WTC11 (cell line): ENCODE data around the gene ISG20. TPM values are rescaled to one million over a fixed set of nuclear protein-coding genes. Genes with fewer than 3 reads are reported as not detected.

Experiments
- ATAC-seq: fragments of 200-7000 bp; cut with Tn5 transposase; 2 replicates; pipeline ENCODE4 v1.10.0; 2021; ENCODE audit warnings: mild to moderate bottlenecking, moderate library complexity
- CTCF ChIA-PET: fragments of 300-600 bp; sonication (Branson Sonifier 250); formaldehyde crosslinking; loops from one replicate; lab custom pipeline; 2021; ENCODE audit warnings: antibody characterized with exemption; lab: Charles Lee
- POLR2A ChIA-PET: fragments of 350-600 bp; sonication (Branson Sonifier 250); formaldehyde crosslinking; loops from one replicate; lab custom pipeline; 2021; ENCODE audit warnings: antibody characterized with exemption; lab: Charles Lee
- DNase-seq: peaks from one replicate; pipeline ENCODE4 v3.0.0; 2021; ENCODE audit warnings: low spot score
- H3K27ac Mint-ChIP-seq: 2 replicates; pipeline ENCODE4 v1.8.0; 2021; ENCODE audit warnings: mixed read lengths
- H3K27me3 Mint-ChIP-seq: 2 replicates; pipeline ENCODE4 v1.8.0; 2021; ENCODE audit warnings: low read depth, mild to moderate bottlenecking, moderate library complexity, mixed read lengths
- H3K36me3 Mint-ChIP-seq: 2 replicates; pipeline ENCODE4 v1.8.0; 2021; ENCODE audit warnings: mixed read lengths
- H3K4me1 Mint-ChIP-seq: 2 replicates; pipeline ENCODE4 v1.8.0; 2022; ENCODE audit warnings: mixed read lengths
- H3K4me3 Mint-ChIP-seq: 2 replicates; pipeline ENCODE4 v1.8.0; 2021; ENCODE audit warnings: mild to moderate bottlenecking, moderate library complexity, mixed read lengths
- H3K9me3 Mint-ChIP-seq: 2 replicates; pipeline ENCODE4 v1.8.0; 2021; ENCODE audit warnings: mixed read lengths
- AFF4 ChIP-seq: sonication (generic); formaldehyde crosslinking; IDR thresholded peaks from 2 replicates; pipeline ENCODE4 v1.8.1; 2023; ENCODE audit warnings: mild to moderate bottlenecking, missing genetic modification reagents, borderline replicate concordance
- ARID4B ChIP-seq: sonication (generic); formaldehyde crosslinking; IDR thresholded peaks from 2 replicates; pipeline ENCODE4 v1.8.0; 2023; ENCODE audit warnings: missing genetic modification reagents, mild to moderate bottlenecking, borderline replicate concordance
- ATF1 ChIP-seq: sonication (generic); formaldehyde crosslinking; IDR thresholded peaks from 2 replicates; pipeline ENCODE4 v1.8.1; 2023; ENCODE audit warnings: mild to moderate bottlenecking, moderate library complexity, missing genetic modification reagents
- ATF6 ChIP-seq: sonication (generic); formaldehyde crosslinking; IDR thresholded peaks from 2 replicates; pipeline ENCODE4 v1.8.1; 2023; ENCODE audit warnings: mild to moderate bottlenecking, missing genetic modification reagents
- CDX4 ChIP-seq: fragments of 250-450 bp; sonication (Bioruptor Pico); IDR thresholded peaks from 2 replicates; pipeline ENCODE4 v1.9.0; 2021; ENCODE audit warnings: moderate library complexity, mild to moderate bottlenecking, inconsistent platforms, borderline replicate concordance
- ERG ChIP-seq: fragments of 250-450 bp; sonication (Bioruptor Pico); IDR thresholded peaks from 2 replicates; pipeline ENCODE4 v1.8.0; 2021; ENCODE audit warnings: mild to moderate bottlenecking
- FOXK1 ChIP-seq: sonication (generic); formaldehyde crosslinking; IDR thresholded peaks from 2 replicates; pipeline ENCODE4 v1.8.0; 2022; ENCODE audit warnings: mild to moderate bottlenecking, moderate library complexity, missing genetic modification reagents
- GABPB1 ChIP-seq: sonication (generic); formaldehyde crosslinking; IDR thresholded peaks from 2 replicates; pipeline ENCODE4 v1.8.1; 2023; ENCODE audit warnings: mild to moderate bottlenecking, missing genetic modification reagents
- IRF1 ChIP-seq: sonication (generic); formaldehyde crosslinking; IDR thresholded peaks from 2 replicates; pipeline ENCODE4 v1.8.0; 2023; ENCODE audit warnings: missing genetic modification reagents
- MYBL2 ChIP-seq: sonication (generic); formaldehyde crosslinking; IDR thresholded peaks from 2 replicates; pipeline ENCODE4 v1.8.1; 2023; ENCODE audit warnings: mild to moderate bottlenecking, moderate library complexity, missing genetic modification reagents
- NFE2L1 ChIP-seq: sonication (generic); formaldehyde crosslinking; IDR thresholded peaks from 2 replicates; pipeline ENCODE4 v1.8.1; 2023; ENCODE audit warnings: missing genetic modification reagents
- PREB ChIP-seq: sonication (generic); formaldehyde crosslinking; IDR thresholded peaks from 2 replicates; pipeline ENCODE4 v1.8.1; 2022; ENCODE audit warnings: mild to moderate bottlenecking, missing genetic modification reagents, moderate library complexity, borderline replicate concordance
- PRRX2 ChIP-seq: fragments of 250-450 bp; sonication (Bioruptor Pico); IDR thresholded peaks from 2 replicates; pipeline ENCODE4 v1.8.0; 2021; ENCODE audit warnings: mild to moderate bottlenecking
- RORB ChIP-seq: fragments of 250-450 bp; sonication (Bioruptor Pico); IDR thresholded peaks from 2 replicates; pipeline ENCODE4 v1.9.0; 2021; ENCODE audit warnings: mild to moderate bottlenecking
- TCF7 ChIP-seq: sonication (generic); formaldehyde crosslinking; IDR thresholded peaks from 2 replicates; pipeline ENCODE4 v1.8.0; 2022; ENCODE audit warnings: mild to moderate bottlenecking, low read depth, missing genetic modification reagents, moderate library complexity
- TEAD4 ChIP-seq: sonication (generic); formaldehyde crosslinking; IDR thresholded peaks from 2 replicates; pipeline ENCODE4 v1.8.0; 2022; ENCODE audit warnings: mild to moderate bottlenecking, missing genetic modification reagents
- ZNF317 ChIP-seq: sonication (generic); formaldehyde crosslinking; IDR thresholded peaks from 2 replicates; pipeline ENCODE4 v1.8.1; 2023; ENCODE audit warnings: low read depth, mild to moderate bottlenecking, moderate library complexity, missing genetic modification reagents, borderline replicate concordance
- ZNF416 ChIP-seq: fragments of 250-450 bp; sonication (Bioruptor Pico); IDR thresholded peaks from 2 replicates; pipeline ENCODE4 v1.9.0; 2021; ENCODE audit warnings: mild to moderate bottlenecking, inconsistent platforms
- ZNF423 ChIP-seq: fragments of 250-450 bp; sonication (Bioruptor Pico); IDR thresholded peaks from 2 replicates; pipeline ENCODE4 v2.1.2; 2022; ENCODE audit warnings: mild to moderate bottlenecking, moderate library complexity
- total RNA-seq: library from RNA; stranded (reverse); gene quantifications from 3 replicates; pipeline ENCODE4 v1.2.3, GENCODE V29; 2021

ISG20 gene
- total RNA-seq, 1 experiment from 2014 or later: 5.6 TPM

- TF ChIP-seq ARID4B (CRISPR knock-in tag): no peak
- no peak for TF ChIP-seq CDX4 (CRISPR knock-in tag)
- TF ChIP-seq TEAD4: no peak
- no peak for TF ChIP-seq RORB (CRISPR knock-in tag)
- no peak for TF ChIP-seq IRF1
- TF ChIP-seq PRRX2: no peak
- no peak for TF ChIP-seq ZNF423 (CRISPR knock-in tag)
- TF ChIP-seq PREB (CRISPR knock-in tag): no peak
- no peak for TF ChIP-seq NFE2L1 (CRISPR knock-in tag)
- TF ChIP-seq TCF7 (CRISPR knock-in tag): no peak
These were observed 24.4 kb downstream of the ISG20 start (continued) for GRCh38 chr15:88663141-88663621.

GRCh38 chr15:88664151-88664778, 25.4 kb downstream of the ISG20 start:
- ChIA-PET POLR2A (no interaction called here), CTCF (interaction anchor here (0.6 to 2.1 kb wide), 14 partner anchors 10 to 507 kb away, joined by 3 to 10 read pairs (median 3); partner anchors contain the start of genes MRPL46 and MRPS11)
- no peaks in the 10 kb centered on the region for H3K36me3 Mint-ChIP-seq
- no peaks in the 10 kb centered on the region for H3K27me3 Mint-ChIP-seq
- no peak overlapping the region for H3K4me3 Mint-ChIP-seq
- TF ChIP-seq ZNF317 (no peak), GABPB1 (CRISPR knock-in tag) (no peak), ZNF416 (no peak), MYBL2 (CRISPR knock-in tag) (no peak), ATF1 (no peak)
- no peak overlapping the region for H3K27ac Mint-ChIP-seq
- H3K9me3 Mint-ChIP-seq: no peaks in the 10 kb centered on the region
- ATAC-seq (peak; percentile 89), DNase-seq (no peak)
- H3K4me1 Mint-ChIP-seq: no peaks in the 10 kb centered on the region

- H3K27ac Mint-ChIP-seq: no peak overlapping the region
- H3K36me3 Mint-ChIP-seq: no peaks in the 10 kb centered on the region
- CTCF ChIA-PET: interaction anchor here (1.2 kb wide), 1 partner anchor 10 kb away, joined by 3 read pairs; no protein-coding TSS in a partner anchor
- no peak for ATAC-seq
- no peaks in the 10 kb centered on the region for H3K4me1 Mint-ChIP-seq
- POLR2A ChIA-PET: no interaction called here
- peaks cover 11% of the 10 kb centered on the region for H3K27me3 Mint-ChIP-seq
- H3K9me3 Mint-ChIP-seq: no peaks in the 10 kb centered on the region
- no peak overlapping the region for H3K4me3 Mint-ChIP-seq
- DNase-seq: no peak
- TF ChIP-seq RORB (CRISPR knock-in tag): no peak
- TF ChIP-seq FOXK1: no peak
- TF ChIP-seq AFF4 (CRISPR knock-in tag): no peak
- TF ChIP-seq ZNF317: no peak
- TF ChIP-seq ERG (CRISPR knock-in tag): no peak
- TF ChIP-seq NFE2L1 (CRISPR knock-in tag): no peak
- no peak for TF ChIP-seq ATF6
These were observed 35.8 kb downstream of the ISG20 start for GRCh38 chr15:88674661-88675060.
